HEK293 (cell line): ENCODE data around the gene SLC6A1.

Experiments used
- CTCF ChIA-PET: fragments of 350-600 bp; formaldehyde crosslinking; extraction: SDS; loops from one replicate; lab custom pipeline; 2021; ENCODE audit warnings: antibody characterized with exemption; lab: Yijun Ruan, JAX
- POLR2A ChIA-PET: fragments of 300-600 bp; formaldehyde crosslinking; extraction: SDS; loops from one replicate; lab custom pipeline; 2020; ENCODE audit warnings: antibody characterized with exemption, inconsistent platforms; lab: Yijun Ruan, JAX
- H3K27ac ChIP-seq: fragments of 200-500 bp; sonication (Bioruptor generic); 2 replicates; pipeline ENCODE4 v1.5.1; 2014; ENCODE audit warnings: low read depth, low read length, control low read depth, inconsistent platforms; ENCODE audit errors: extremely low read depth
- H3K36me3 ChIP-seq, 2 experiments: fragments of 200-500 bp in 1 of 2; sonication (Bioruptor generic) in 1 of 2; 1 replicate in 1 of 2; 2 replicates in 1 of 2; pipeline ENCODE4 v1.5.1; 2014 to 2017; ENCODE audit warnings: inconsistent platforms in 2 of 2, low read length in 2 of 2; ENCODE audit not compliant: control insufficient read depth in 2 of 2, insufficient read depth in 1 of 2
- H3K4me1 ChIP-seq: fragments of 200-500 bp; sonication (Bioruptor generic); 2 replicates; pipeline ENCODE4 v1.5.1; 2014; ENCODE audit warnings: mild to moderate bottlenecking, low read length, inconsistent platforms; ENCODE audit not compliant: control insufficient read depth, insufficient read depth
- H3K4me3 ChIP-seq: 2 replicates; pipeline ENCODE4 v1.5.1; 2011; ENCODE audit warnings: low read depth, mild to moderate bottlenecking, control low read depth, low read length, moderate library complexity
- H3K9me3 ChIP-seq: fragments of 200-500 bp; sonication (Bioruptor generic); 2 replicates; pipeline ENCODE4 v1.5.1; 2014; ENCODE audit warnings: low read depth, low read length, inconsistent platforms; ENCODE audit not compliant: control insufficient read depth, insufficient read depth
- ELK4 ChIP-seq: IDR thresholded peaks from 2 replicates; pipeline ENCODE4 v1.6.1; 2011; ENCODE audit warnings: mild to moderate bottlenecking, low read depth, low read length, borderline replicate concordance
- KLF10 ChIP-seq: fragments of 450-650 bp; IDR thresholded peaks from 2 replicates; pipeline ENCODE4 v1.5.1; 2018; ENCODE audit warnings: missing biosample characterization, mild to moderate bottlenecking, missing genetic modification characterization
- KLF16 ChIP-seq: fragments of 450-650 bp; formaldehyde crosslinking; IDR thresholded peaks from 2 replicates; pipeline ENCODE4 v1.5.1; 2017; ENCODE audit warnings: missing biosample characterization, missing genetic modification characterization
- KLF8 ChIP-seq: fragments of 450-650 bp; formaldehyde crosslinking; IDR thresholded peaks from 2 replicates; pipeline ENCODE4 v1.5.1; 2016; ENCODE audit warnings: missing biosample characterization, missing genetic modification characterization
- REPIN1 ChIP-seq: fragments of 450-650 bp; formaldehyde crosslinking; IDR thresholded peaks from 2 replicates; pipeline ENCODE4 v1.5.1; 2017; ENCODE audit warnings: missing biosample characterization, missing genetic modification characterization, low read depth
- SALL2 ChIP-seq: fragments of 450-650 bp; formaldehyde crosslinking; IDR thresholded peaks from 2 replicates; pipeline ENCODE4 v1.5.0; 2017; ENCODE audit warnings: missing biosample characterization, mild to moderate bottlenecking, missing genetic modification characterization, borderline replicate concordance
- SCRT1 ChIP-seq: fragments of 450-650 bp; formaldehyde crosslinking; IDR thresholded peaks from 2 replicates; pipeline ENCODE4 v1.5.1; 2016; ENCODE audit warnings: missing biosample characterization, missing genetic modification characterization, borderline replicate concordance
- TCF7L2 ChIP-seq: IDR thresholded peaks from 2 replicates; pipeline ENCODE4 v1.6.1; 2011; ENCODE audit warnings: low read depth, mild to moderate bottlenecking, inconsistent platforms, low read length, moderate library complexity, borderline replicate concordance
- ZBTB49 ChIP-seq: fragments of 450-650 bp; formaldehyde crosslinking; IDR thresholded peaks from 2 replicates; pipeline ENCODE4 v1.5.1; 2016; ENCODE audit warnings: missing biosample characterization, missing genetic modification characterization, low read depth
- ZNF10 ChIP-seq: fragments of 450-650 bp; formaldehyde crosslinking; IDR thresholded peaks from 2 replicates; pipeline ENCODE4 v1.5.1; 2017; ENCODE audit warnings: missing biosample characterization, missing genetic modification characterization
- ZNF146 ChIP-seq: fragments of 450-650 bp; formaldehyde crosslinking; IDR thresholded peaks from 2 replicates; pipeline ENCODE4 v1.5.1; 2016; ENCODE audit warnings: missing biosample characterization, missing genetic modification characterization
- ZNF174 ChIP-seq: fragments of 450-650 bp; formaldehyde crosslinking; IDR thresholded peaks from 2 replicates; pipeline ENCODE4 v1.5.0; 2017; ENCODE audit warnings: missing biosample characterization, mild to moderate bottlenecking, missing genetic modification characterization
- ZNF202 ChIP-seq: fragments of 450-650 bp; formaldehyde crosslinking; IDR thresholded peaks from 2 replicates; pipeline ENCODE4 v1.5.1; 2016; ENCODE audit warnings: missing biosample characterization, missing genetic modification characterization, borderline replicate concordance
- ZNF311 ChIP-seq: fragments of 450-650 bp; formaldehyde crosslinking; IDR thresholded peaks from 2 replicates; pipeline ENCODE4 v1.5.1; 2017; ENCODE audit warnings: missing biosample characterization, missing genetic modification characterization, borderline replicate concordance
- ZNF560 ChIP-seq: fragments of 450-650 bp; formaldehyde crosslinking; IDR thresholded peaks from 2 replicates; pipeline ENCODE4 v1.5.1; 2017; ENCODE audit warnings: missing biosample characterization, missing genetic modification characterization, borderline replicate concordance
- ZNF792 ChIP-seq: fragments of 450-650 bp; formaldehyde crosslinking; IDR thresholded peaks from 2 replicates; pipeline ENCODE4 v1.5.1; 2016; ENCODE audit warnings: missing biosample characterization, missing genetic modification characterization
- TF ChIP-seq, protein P1 (sequence below): fragments of 450-650 bp; formaldehyde crosslinking; IDR thresholded peaks from 2 replicates; pipeline ENCODE4 v1.5.1; 2016; ENCODE audit warnings: missing biosample characterization, missing genetic modification characterization
- TF ChIP-seq, protein P2 (sequence below): fragments of 450-650 bp; formaldehyde crosslinking; IDR thresholded peaks from 2 replicates; pipeline ENCODE4 v1.5.1; 2016; ENCODE audit warnings: missing biosample characterization, missing genetic modification characterization, borderline replicate concordance
- TF ChIP-seq, protein P3 (sequence below): fragments of 450-650 bp; formaldehyde crosslinking; IDR thresholded peaks from 2 replicates; pipeline ENCODE4 v1.5.1; 2016; ENCODE audit warnings: missing biosample characterization, missing genetic modification characterization

Gene SLC6A1

GRCh38 chr3:11085093-11085840 lies 92.7 kb downstream of the SLC6A1 start:
- no peak overlapping the region for H3K27ac ChIP-seq
- CTCF ChIA-PET: interaction anchor here (1.2 kb wide), 1 partner anchor 25 kb away, joined by 4 read pairs; no protein-coding TSS in a partner anchor
- H3K9me3 ChIP-seq: no peaks in the 10 kb centered on the region
- no peaks in the 10 kb centered on the region for H3K4me1 ChIP-seq
- POLR2A ChIA-PET: no interaction called here
- no peak overlapping the region for H3K4me3 ChIP-seq
- no peaks in the 10 kb centered on the region for H3K36me3 ChIP-seq
- TF ChIP-seq SCRT1 (tag by site-specific recombination) (no peak), REPIN1 (tag by site-specific recombination) (no peak), ZNF560 (tag by site-specific recombination) (no peak), ZNF174 (no peak), ZNF202 (no peak), ZNF792 (no peak), KLF10 (tag by site-specific recombination) (no peak), ZBTB49 (tag by site-specific recombination) (no peak), SALL2 (no peak), ZNF10 (tag by site-specific recombination) (no peak)
- TF ChIP-seq, protein P1, sequence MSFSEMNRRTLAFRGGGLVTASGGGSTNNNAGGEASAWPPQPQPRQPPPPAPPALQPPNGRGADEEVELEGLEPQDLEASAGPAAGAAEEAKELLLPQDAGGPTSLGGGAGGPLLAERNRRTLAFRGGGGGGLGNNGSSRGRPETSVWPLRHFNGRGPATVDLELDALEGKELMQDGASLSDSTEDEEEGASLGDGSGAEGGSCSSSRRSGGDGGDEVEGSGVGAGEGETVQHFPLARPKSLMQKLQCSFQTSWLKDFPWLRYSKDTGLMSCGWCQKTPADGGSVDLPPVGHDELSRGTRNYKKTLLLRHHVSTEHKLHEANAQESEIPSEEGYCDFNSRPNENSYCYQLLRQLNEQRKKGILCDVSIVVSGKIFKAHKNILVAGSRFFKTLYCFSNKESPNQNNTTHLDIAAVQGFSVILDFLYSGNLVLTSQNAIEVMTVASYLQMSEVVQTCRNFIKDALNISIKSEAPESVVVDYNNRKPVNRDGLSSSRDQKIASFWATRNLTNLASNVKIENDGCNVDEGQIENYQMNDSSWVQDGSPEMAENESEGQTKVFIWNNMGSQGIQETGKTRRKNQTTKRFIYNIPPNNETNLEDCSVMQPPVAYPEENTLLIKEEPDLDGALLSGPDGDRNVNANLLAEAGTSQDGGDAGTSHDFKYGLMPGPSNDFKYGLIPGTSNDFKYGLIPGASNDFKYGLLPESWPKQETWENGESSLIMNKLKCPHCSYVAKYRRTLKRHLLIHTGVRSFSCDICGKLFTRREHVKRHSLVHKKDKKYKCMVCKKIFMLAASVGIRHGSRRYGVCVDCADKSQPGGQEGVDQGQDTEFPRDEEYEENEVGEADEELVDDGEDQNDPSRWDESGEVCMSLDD (tag by site-specific recombination): no peak

- Histone ChIP-seq H3K9me3 (no peaks in the 10 kb centered on the region), H3K27ac (no peak overlapping the region), H3K4me3 (no peak overlapping the region), H3K4me1 (no peaks in the 10 kb centered on the region), H3K36me3 (no peaks in the 10 kb centered on the region)
- POLR2A ChIA-PET: no interaction called here
- CTCF ChIA-PET: interaction anchor here (1.9 kb wide), 1 partner anchor 27 kb away, joined by 7 read pairs; no protein-coding TSS in a partner anchor
- TF ChIP-seq KLF10 (tag by site-specific recombination): no peak
- TF ChIP-seq, protein P2, sequence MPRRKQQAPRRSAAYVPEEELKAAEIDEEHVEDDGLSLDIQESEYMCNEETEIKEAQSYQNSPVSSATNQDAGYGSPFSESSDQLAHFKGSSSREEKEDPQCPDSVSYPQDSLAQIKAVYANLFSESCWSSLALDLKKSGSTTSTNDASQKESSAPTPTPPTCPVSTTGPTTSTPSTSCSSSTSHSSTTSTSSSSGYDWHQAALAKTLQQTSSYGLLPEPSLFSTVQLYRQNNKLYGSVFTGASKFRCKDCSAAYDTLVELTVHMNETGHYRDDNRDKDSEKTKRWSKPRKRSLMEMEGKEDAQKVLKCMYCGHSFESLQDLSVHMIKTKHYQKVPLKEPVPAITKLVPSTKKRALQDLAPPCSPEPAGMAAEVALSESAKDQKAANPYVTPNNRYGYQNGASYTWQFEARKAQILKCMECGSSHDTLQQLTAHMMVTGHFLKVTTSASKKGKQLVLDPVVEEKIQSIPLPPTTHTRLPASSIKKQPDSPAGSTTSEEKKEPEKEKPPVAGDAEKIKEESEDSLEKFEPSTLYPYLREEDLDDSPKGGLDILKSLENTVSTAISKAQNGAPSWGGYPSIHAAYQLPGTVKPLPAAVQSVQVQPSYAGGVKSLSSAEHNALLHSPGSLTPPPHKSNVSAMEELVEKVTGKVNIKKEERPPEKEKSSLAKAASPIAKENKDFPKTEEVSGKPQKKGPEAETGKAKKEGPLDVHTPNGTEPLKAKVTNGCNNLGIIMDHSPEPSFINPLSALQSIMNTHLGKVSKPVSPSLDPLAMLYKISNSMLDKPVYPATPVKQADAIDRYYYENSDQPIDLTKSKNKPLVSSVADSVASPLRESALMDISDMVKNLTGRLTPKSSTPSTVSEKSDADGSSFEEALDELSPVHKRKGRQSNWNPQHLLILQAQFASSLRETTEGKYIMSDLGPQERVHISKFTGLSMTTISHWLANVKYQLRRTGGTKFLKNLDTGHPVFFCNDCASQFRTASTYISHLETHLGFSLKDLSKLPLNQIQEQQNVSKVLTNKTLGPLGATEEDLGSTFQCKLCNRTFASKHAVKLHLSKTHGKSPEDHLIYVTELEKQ: no peak
- no peak for TF ChIP-seq TCF7L2
- TF ChIP-seq ZNF146 (tag by site-specific recombination): no peak
- TF ChIP-seq ZNF311: no peak
- no peak for TF ChIP-seq KLF8 (tag by site-specific recombination)
- no peak for TF ChIP-seq KLF16 (tag by site-specific recombination)
- no peak for TF ChIP-seq ELK4
- TF ChIP-seq, protein P3, sequence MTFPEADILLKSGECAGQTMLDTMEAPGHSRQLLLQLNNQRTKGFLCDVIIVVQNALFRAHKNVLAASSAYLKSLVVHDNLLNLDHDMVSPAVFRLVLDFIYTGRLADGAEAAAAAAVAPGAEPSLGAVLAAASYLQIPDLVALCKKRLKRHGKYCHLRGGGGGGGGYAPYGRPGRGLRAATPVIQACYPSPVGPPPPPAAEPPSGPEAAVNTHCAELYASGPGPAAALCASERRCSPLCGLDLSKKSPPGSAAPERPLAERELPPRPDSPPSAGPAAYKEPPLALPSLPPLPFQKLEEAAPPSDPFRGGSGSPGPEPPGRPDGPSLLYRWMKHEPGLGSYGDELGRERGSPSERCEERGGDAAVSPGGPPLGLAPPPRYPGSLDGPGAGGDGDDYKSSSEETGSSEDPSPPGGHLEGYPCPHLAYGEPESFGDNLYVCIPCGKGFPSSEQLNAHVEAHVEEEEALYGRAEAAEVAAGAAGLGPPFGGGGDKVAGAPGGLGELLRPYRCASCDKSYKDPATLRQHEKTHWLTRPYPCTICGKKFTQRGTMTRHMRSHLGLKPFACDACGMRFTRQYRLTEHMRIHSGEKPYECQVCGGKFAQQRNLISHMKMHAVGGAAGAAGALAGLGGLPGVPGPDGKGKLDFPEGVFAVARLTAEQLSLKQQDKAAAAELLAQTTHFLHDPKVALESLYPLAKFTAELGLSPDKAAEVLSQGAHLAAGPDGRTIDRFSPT (tag by site-specific recombination): no peak
- TF ChIP-seq, protein P1 (tag by site-specific recombination): no peak
Measured at GRCh38 chr3:11086856-11087255, 94.3 kb downstream of the SLC6A1 start.
